SJSA1 (cell line): ENCODE measurements around the gene SPOCK1. TPM values are rescaled to one million over a fixed set of nuclear protein-coding genes. Genes with fewer than 3 reads are reported as not detected.

Experiments
- DNase-seq, 2 experiments: peaks; one replicate each; pipeline ENCODE4 v3.0.0-alpha.2; 2015 to 2020; ENCODE audit warnings: low spot score in 2 of 2, low read depth in 1 of 2
- H3K27ac ChIP-seq: fragments of 250-450 bp; sonication (Bioruptor Pico); 2 replicates; pipeline ENCODE4 v1.5.1; 2020; ENCODE audit warnings: mild to moderate bottlenecking, moderate library complexity
- H3K27me3 ChIP-seq: fragments of 250-450 bp; sonication (Bioruptor Pico); replicated peaks from 2 replicates; pipeline ENCODE4 v1.5.1; 2020; ENCODE audit warnings: mild to moderate bottlenecking, moderate library complexity
- H3K36me3 ChIP-seq: fragments of 250-450 bp; sonication (Bioruptor Pico); 2 replicates; pipeline ENCODE4 v1.5.1; 2020; ENCODE audit warnings: mild to moderate bottlenecking
- H3K4me1 ChIP-seq: fragments of 250-450 bp; sonication (Bioruptor Pico); replicated peaks from 2 replicates; pipeline ENCODE4 v1.6.1; 2021; ENCODE audit warnings: mild to moderate bottlenecking
- H3K4me3 ChIP-seq: fragments of 250-450 bp; sonication (Bioruptor Pico); 2 replicates; pipeline ENCODE4 v1.5.1; 2020; ENCODE audit warnings: mild to moderate bottlenecking
- H3K9me3 ChIP-seq: fragments of 250-450 bp; sonication (Bioruptor Pico); replicated peaks from 2 replicates; pipeline ENCODE4 v1.5.1; 2020; ENCODE audit warnings: mild to moderate bottlenecking
- total RNA-seq: library from RNA; depleted of rRNA; stranded (reverse); fragments of >200 nt; shearing (Covaris generic); gene quantifications from 2 replicates; pipeline ENCODE4 v1.2.3, GENCODE V29; 2014

Gene SPOCK1
- total RNA-seq, 1 experiment from 2014 or later, result 0.95 TPM

DNA sequence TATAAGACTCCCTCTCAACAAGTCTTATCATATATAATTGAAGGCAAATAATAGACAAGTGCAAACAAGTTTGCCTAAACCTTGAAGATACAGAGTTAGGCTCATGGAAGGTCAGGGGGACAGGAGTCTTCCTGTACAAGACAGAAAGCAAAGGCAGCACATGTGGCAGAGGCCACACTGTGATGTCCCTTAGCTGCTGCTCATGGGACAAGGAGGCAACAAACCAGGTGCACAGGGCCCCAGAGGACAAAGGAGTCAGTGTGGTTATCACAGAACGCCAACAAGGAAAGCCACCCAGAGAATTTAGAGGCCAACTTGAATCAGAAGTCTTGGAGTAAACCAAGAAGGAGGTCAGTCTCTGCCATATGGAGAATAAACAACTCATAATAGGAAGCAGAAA is 444.8 kb downstream of the SPOCK1 start:
- Histone ChIP-seq H3K27ac (no peak overlapping the region), H3K4me1 (no peaks in the 10 kb centered on the region), H3K9me3 (no peaks in the 10 kb centered on the region), H3K27me3 (0 out of 2 replicates have a peak, but pooled peaks cover 3% of the 10 kb centered on the region), H3K4me3 (no peak overlapping the region), H3K36me3 (no peaks in the 10 kb centered on the region)
- DNase-seq, result no peak

DNA sequence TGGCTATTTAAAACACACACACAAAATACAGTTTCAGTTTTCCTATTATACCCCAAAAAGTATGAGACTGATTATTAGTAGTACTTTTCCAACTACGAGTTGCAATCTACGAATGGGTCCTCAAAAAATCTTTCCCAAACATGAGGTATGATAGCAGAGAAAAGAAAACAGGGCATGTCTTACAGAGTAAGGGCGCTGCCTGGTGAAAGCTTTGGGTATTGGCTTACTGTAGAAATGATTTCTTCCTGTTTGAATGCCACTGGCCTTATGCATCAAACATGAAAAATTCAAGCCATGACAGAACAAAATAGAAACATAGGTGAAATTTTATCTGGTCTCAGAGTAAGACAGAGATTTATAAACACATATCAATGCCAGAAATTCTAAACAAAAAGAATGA is 448.0 kb downstream of the SPOCK1 start:
- Histone ChIP-seq H3K4me3 (no peak overlapping the region), H3K27me3 (0 out of 2 replicates have a peak, but pooled peaks cover 3% of the 10 kb centered on the region), H3K9me3 (no peaks in the 10 kb centered on the region), H3K4me1 (no peaks in the 10 kb centered on the region), H3K27ac (no peak overlapping the region), H3K36me3 (no peaks in the 10 kb centered on the region)
- DNase-seq, result no peak

DNA sequence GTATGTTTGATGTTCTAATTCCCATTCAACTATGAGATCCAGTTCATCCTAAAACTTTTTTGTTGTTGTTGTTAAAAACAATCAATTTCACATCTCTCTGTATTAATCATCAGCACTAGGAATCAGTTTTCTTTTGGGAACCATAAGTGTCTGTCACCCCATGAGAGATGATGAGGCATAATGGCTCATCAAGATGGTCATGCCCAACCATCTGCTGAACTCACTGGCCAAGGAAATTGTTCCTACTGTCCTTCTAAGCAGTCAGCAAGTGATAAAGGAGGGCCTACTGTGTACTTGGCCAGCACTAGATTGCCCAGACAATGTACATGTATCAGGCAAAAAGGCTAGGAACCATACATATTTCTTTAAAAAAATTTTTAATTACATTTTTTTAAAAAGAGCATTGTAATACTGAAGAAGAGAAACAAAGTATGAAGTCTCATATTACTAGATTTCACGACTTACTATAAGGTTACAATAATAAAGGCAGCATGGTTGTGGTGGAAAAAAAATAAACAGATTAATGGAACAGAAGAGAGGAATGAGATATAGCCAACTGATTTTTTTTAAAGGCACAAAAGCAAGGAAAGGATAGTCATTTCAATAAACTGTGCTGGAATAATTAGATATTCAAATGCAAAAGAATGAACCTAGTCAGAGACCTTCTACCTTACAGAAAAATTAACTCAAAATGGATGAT is 458.3 kb downstream of the SPOCK1 start:
- Histone ChIP-seq H3K4me3 (no peak overlapping the region), H3K4me1 (no peaks in the 10 kb centered on the region), H3K9me3 (0 out of 2 replicates have a peak, but pooled peaks cover 2% of the 10 kb centered on the region), H3K36me3 (no peaks in the 10 kb centered on the region), H3K27me3 (no peaks in the 10 kb centered on the region), H3K27ac (no peak overlapping the region)
- DNase-seq, result no peak

DNA sequence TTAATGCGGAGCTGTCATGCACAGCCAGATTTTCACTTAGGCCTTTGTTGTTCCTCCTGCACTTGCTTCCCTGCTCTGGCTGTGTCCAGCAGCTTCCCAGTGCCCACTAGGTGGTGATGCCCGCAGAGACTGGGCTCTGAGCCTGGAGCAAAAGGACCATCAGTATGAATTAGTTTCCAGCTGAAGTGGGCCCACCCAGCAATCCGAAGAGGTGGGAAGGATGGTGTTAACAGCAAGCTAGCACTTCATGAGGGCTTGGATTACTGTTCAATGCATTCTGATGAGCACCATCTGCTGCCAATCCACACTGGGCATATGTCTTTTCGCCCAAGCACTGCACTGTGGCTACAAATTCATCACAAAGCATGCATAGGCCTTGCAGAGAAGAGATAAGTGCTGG is 459.1 kb downstream of the SPOCK1 start:
- no peak overlapping the region for H3K27ac ChIP-seq
- no peaks in the 10 kb centered on the region for H3K27me3 ChIP-seq
- 0 out of 2 replicates have a peak, but pooled peaks cover 2% of the 10 kb centered on the region for H3K9me3 ChIP-seq
- no peaks in the 10 kb centered on the region for H3K36me3 ChIP-seq
- no peak for DNase-seq
- no peaks in the 10 kb centered on the region for H3K4me1 ChIP-seq
- no peak overlapping the region for H3K4me3 ChIP-seq

DNA sequence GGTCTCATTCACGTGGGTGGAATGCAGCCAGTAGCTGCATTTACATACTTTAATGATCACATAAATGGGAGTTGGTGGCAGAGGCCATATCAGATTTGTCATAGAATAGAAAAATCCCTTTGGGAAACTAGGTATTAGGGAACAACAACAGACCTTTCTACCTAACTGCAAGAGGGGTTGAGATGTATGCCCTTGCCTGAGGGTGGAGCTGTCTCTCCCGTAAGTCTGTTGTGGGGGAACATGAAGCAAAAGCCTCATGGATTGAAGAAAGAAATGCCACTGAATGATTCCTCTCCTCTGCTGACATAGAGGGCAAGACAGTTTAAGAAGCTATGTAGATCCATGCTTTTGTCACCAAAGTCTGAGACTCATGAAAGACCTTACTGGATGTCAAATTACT is 461.3 kb downstream of the SPOCK1 start:
- Histone ChIP-seq H3K36me3 (no peaks in the 10 kb centered on the region), H3K9me3 (no peaks in the 10 kb centered on the region), H3K4me3 (no peak overlapping the region), H3K27ac (no peak overlapping the region), H3K27me3 (no peaks in the 10 kb centered on the region), H3K4me1 (no peaks in the 10 kb centered on the region)
- DNase-seq, result no peak

DNA sequence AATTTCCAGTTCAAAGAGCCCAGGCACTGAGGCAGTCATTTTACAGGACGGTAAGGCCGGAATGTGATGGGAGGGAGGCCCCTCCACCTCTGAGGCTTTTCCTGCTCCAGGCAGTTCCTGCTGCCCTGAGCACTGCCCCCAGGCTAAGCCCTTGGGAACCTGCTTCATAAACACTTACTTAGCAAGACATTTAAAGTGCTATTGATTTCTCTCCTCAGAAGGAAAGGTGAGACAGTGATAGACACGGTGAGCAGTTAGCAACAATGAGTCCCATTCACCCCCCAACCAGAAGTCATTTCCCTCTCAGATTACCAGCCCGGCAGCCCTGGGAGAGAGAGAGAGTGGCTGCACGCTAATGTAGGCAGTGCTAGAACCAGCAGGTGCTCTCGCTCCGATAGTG is 462.5 kb downstream of the SPOCK1 start:
- no peak overlapping the region for H3K27ac ChIP-seq
- DNase-seq, result no peak
- no peaks in the 10 kb centered on the region for H3K27me3 ChIP-seq
- H3K4me1 ChIP-seq, result no peaks in the 10 kb centered on the region
- H3K4me3 ChIP-seq, result no peak overlapping the region
- H3K9me3 ChIP-seq, result no peaks in the 10 kb centered on the region
- H3K36me3 ChIP-seq, result no peaks in the 10 kb centered on the region

DNA sequence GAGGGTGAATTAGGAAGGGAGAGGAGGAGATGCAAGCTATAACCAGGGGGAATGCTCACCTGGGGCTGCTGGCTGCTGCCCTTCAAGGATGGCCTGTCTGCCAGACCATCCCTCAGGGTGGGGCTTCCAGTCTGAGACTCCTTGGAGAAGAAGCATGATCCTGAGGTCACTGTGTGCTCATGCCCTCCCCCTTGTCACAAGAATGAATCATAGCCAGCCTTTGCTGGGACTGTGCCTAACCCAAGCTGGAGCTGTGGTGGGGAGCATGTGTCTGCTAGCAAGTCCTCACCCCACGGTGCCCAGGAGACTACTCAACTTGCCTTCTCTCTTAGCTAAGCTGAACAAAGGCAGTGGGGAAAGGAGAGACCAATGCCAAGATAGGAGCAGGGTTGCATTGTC is 463.6 kb downstream of the SPOCK1 start:
- H3K27ac ChIP-seq, result no peak overlapping the region
- H3K9me3 ChIP-seq, result no peaks in the 10 kb centered on the region
- no peaks in the 10 kb centered on the region for H3K27me3 ChIP-seq
- H3K36me3 ChIP-seq, result no peaks in the 10 kb centered on the region
- no peak overlapping the region for H3K4me3 ChIP-seq
- no peaks in the 10 kb centered on the region for H3K4me1 ChIP-seq
- DNase-seq, result no peak

DNA sequence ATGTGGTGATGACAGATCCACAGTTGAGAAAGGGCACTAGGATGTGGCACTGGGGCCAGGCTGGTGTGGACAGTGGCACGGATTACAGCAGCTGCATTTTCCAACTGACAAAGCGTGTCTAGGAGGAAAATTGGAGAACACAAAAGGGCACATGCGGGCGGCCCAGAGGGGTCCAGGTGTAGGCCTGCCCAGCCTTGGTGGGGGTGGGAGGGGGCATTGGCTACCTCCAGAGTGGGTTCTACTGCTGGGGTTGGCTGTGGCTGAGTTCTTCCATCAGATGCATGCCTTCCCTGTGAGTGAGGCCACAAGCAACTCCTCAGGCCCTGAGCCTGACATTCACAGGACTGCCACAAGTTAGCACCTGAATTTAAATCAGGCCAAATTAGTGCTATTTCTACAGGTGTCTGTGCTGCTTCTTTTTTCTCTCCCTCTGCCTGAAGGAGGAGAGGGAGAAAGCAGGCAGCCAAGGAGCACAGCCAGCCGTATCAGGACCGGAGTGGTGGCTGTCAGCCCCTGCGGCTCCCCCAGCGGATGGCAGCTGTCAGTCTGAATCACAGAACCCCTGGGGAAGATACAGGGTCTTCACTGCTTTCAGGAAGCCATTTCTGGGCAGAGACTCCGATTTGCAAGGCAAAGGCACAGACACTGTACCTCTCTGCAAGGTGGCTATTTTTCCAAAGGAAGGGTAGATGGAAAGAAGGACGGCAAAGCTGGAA is 464.2 kb downstream of the SPOCK1 start:
- H3K27ac ChIP-seq, result no peak overlapping the region
- no peaks in the 10 kb centered on the region for H3K9me3 ChIP-seq
- H3K4me3 ChIP-seq, result no peak overlapping the region
- no peaks in the 10 kb centered on the region for H3K27me3 ChIP-seq
- DNase-seq, result no peak
- H3K4me1 ChIP-seq, result no peaks in the 10 kb centered on the region
- no peaks in the 10 kb centered on the region for H3K36me3 ChIP-seq

DNA sequence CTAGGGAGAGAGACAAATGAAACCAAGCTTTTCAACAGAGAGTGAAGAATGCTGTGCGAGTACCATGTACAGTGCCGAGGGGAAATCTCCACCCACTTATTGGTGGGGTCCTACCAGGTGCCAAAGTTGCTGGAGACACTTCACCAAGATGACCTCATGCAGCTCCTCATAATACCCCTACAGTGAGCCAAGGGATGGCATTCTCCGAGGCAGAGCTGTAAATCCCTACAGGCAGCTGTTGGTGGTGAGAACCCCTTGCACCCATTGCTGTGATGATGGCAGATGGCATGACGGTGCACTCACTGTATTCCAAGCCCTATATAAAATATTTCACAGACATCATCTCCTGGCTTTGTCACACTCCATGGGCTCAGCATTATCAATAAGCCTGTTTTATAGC is 464.9 kb downstream of the SPOCK1 start:
- Histone ChIP-seq H3K36me3 (no peaks in the 10 kb centered on the region), H3K27ac (no peak overlapping the region), H3K4me1 (no peaks in the 10 kb centered on the region), H3K27me3 (no peaks in the 10 kb centered on the region), H3K4me3 (no peak overlapping the region), H3K9me3 (no peaks in the 10 kb centered on the region)
- no peak for DNase-seq

DNA sequence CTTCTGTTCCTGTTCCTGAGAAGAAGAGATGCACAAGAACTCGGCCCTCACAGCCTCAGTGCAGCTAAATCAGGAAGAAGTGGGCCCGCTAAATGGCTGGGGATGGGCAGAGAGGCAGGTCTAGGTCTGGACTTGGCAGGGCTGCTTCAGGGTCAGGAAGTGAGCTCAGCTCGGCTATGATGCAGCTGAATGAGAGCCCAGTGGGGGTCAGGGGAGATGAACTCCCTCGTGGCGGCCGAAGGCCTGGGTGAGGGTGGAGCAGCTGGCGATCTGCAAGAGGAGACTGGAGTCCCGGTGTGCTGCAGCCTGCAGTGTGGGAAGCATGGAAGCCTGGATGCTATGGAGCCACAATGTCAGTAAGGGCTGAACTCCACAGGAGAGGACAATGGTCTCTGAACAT is 466.2 kb downstream of the SPOCK1 start:
- Histone ChIP-seq H3K27ac (no peak overlapping the region), H3K4me3 (no peak overlapping the region), H3K36me3 (no peaks in the 10 kb centered on the region), H3K27me3 (no peaks in the 10 kb centered on the region), H3K4me1 (no peaks in the 10 kb centered on the region), H3K9me3 (no peaks in the 10 kb centered on the region)
- no peak for DNase-seq

DNA sequence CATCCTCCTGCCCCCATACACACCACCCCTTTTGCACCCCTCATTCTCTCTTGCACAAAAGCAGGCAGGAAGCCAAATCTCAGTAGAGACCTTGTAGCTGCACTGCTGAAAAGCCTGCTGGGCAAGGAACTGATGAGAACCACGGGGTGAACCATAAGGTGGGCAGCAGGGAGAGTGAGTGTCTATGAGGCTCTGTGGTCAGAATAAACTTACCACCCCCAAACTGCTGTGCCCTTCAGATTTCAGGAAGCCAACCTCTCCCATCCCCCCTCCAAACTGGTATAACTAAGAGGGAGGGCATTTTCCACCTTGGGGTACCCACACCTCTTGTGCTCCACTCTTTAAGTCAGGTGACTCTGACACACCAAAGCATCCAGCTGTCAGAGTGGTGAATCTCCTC is 471.4 kb downstream of the SPOCK1 start:
- Histone ChIP-seq H3K9me3 (no peaks in the 10 kb centered on the region), H3K4me1 (no peaks in the 10 kb centered on the region), H3K27me3 (no peaks in the 10 kb centered on the region), H3K36me3 (no peaks in the 10 kb centered on the region), H3K27ac (no peak overlapping the region), H3K4me3 (no peak overlapping the region)
- DNase-seq, result no peak

DNA sequence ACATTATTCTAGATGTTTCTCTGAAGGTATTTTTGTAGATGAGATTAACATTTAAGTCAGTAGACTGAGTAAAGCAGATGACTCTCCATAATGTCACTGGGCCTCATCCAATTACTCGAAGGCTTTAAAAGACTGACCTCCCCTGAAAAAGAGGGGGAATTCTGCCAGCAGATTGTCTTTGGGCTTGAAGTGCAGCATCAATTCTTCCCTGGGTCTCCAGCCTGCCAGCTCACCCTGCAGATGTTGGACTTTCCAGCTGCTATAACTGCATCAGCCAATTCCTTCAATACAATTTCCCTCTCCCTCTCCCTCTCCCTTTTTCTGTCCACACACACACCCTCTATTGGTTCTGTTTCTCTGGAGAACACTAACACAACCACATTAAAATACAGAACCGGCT is 472.8 kb downstream of the SPOCK1 start:
- no peaks in the 10 kb centered on the region for H3K36me3 ChIP-seq
- no peaks in the 10 kb centered on the region for H3K4me1 ChIP-seq
- H3K27me3 ChIP-seq, result no peaks in the 10 kb centered on the region
- no peak for DNase-seq
- no peak overlapping the region for H3K4me3 ChIP-seq
- H3K27ac ChIP-seq, result no peak overlapping the region
- no peaks in the 10 kb centered on the region for H3K9me3 ChIP-seq

DNA sequence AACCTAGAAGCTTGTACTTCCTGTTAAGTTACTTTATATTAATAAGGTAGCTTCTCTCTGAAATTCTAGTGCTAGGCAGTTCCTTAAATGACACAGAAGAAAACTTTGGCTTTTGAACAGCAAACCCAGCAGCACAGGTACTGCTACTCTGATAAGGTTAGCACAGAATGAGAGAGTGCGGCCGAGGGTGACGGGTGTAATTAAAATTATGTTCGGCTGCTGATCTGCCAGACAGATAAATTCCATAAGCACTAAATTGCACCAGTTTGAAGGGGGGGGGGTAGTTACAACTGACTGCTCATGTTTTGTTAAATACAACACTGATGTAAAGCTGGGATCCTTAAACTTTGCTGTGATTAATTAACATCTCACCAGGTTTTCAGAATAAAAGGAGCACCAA is 475.1 kb downstream of the SPOCK1 start:
- no peak for DNase-seq
- Histone ChIP-seq H3K36me3 (no peaks in the 10 kb centered on the region), H3K27ac (no peak overlapping the region), H3K27me3 (no peaks in the 10 kb centered on the region), H3K4me3 (no peak overlapping the region), H3K9me3 (no peaks in the 10 kb centered on the region), H3K4me1 (no peaks in the 10 kb centered on the region)

DNA sequence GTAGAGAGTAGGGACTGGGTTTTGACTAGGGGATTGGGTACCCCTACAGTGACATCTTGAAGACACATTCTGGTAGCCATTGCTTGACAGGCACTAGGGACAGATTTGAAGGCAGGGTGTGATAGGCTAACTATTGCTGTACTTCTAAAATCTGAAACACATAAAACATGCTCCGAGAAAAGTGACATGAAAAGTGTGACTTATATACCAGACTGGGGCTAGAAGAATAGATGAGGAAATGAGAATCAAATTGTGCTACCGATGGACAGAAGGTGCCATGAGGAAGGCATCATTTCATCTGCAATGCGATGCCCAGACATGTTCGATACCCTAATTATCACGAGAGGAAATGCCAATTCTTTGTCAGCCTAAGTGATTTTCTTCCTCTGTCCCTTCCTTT is 475.8 kb downstream of the SPOCK1 start:
- Histone ChIP-seq H3K4me1 (no peaks in the 10 kb centered on the region), H3K36me3 (no peaks in the 10 kb centered on the region), H3K9me3 (no peaks in the 10 kb centered on the region), H3K4me3 (no peak overlapping the region), H3K27me3 (no peaks in the 10 kb centered on the region), H3K27ac (no peak overlapping the region)
- no peak for DNase-seq
